Measurements from ENCODE around the gene RAP1GAP.

- TF ChIP-seq, protein P1, sequence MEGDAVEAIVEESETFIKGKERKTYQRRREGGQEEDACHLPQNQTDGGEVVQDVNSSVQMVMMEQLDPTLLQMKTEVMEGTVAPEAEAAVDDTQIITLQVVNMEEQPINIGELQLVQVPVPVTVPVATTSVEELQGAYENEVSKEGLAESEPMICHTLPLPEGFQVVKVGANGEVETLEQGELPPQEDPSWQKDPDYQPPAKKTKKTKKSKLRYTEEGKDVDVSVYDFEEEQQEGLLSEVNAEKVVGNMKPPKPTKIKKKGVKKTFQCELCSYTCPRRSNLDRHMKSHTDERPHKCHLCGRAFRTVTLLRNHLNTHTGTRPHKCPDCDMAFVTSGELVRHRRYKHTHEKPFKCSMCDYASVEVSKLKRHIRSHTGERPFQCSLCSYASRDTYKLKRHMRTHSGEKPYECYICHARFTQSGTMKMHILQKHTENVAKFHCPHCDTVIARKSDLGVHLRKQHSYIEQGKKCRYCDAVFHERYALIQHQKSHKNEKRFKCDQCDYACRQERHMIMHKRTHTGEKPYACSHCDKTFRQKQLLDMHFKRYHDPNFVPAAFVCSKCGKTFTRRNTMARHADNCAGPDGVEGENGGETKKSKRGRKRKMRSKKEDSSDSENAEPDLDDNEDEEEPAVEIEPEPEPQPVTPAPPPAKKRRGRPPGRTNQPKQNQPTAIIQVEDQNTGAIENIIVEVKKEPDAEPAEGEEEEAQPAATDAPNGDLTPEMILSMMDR (conservative IDR thresholded peaks at IDR 0.05): no peak
- TF ChIP-seq EZH2 (IDR thresholded peaks at IDR 0.05; ENCODE audit: low read depth): no peak
Observed at GRCh38 chr1:21641076-21641475, 28.1 kb downstream of the RAP1GAP start.

Measured in PC-9 (cell line).